ENCODE measurements around the gene FBXL13. TPM values are rescaled to one million over a fixed set of nuclear protein-coding genes. Genes with fewer than 3 reads are reported as not detected.
"Not testable (repeated sequence)": the region's sequence is repeated elsewhere in the genome, so short reads cannot be mapped to it uniquely, and the experiment has no call there.

FBXL13 gene
- total and polyA plus RNA-seq, 5 experiments from 2014 or later: 0.28 to 3.3 (median 1.3) TPM

DNA sequence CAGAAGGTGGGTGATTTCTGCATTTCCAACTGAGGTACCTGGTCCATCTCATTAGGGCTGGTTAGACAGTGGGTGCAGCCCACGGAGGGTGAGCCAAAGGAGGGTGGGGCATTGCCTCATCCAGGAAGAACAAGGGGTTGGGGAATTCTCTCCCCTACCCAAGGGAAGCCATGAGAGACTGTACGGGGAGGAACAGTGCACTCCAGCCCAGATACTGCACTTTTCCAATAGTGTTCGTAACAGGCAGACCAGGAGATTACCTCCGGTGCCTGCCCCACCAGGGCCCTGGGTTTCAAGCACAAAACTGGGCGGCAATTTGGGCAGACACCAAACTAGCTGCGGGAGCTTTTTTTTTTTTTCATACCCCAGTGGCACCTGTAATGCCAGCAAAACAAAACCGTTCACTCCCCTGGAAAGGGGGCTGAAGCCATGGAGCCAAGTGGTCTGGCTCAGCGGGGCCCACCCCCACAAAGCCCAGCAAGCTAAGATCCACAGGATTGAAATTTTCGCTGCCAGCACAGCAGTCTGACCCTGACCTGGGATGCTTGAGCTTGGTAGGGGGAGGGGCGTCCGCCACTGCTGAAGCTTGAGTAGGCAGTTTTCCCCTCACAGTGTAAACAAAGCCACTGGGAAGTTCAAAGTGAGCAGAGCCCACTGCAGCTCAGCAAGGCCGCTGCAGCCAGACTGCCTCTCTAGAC is 31.6 kb upstream of the FBXL13 start:
- peaks cover 3 to 22% (median 10%) of the 10 kb centered on the region in 4 donors for H3K4me1 Mint-ChIP-seq
- ATAC-seq: no peak
- no peak overlapping the region for H3K4me3 Mint-ChIP-seq
- no peak for DNase-seq
- peak overlapping the region in 1 of 10 donors; percentile 37 for H3K27ac Mint-ChIP-seq
- H3K27me3 Mint-ChIP-seq: no peaks in the 10 kb centered on the region
- H3K36me3 Mint-ChIP-seq: peaks cover 22 to 71% (median 36%) of the 10 kb centered on the region in 3 donors
- POLR2A ChIA-PET: no interaction called here
- peaks cover 0 to 21% (median 10%) of the 10 kb centered on the region in 9 donors for H3K9me3 Mint-ChIP-seq

GRCh38 chr7:103101543-103101942 is 26.9 kb upstream of the FBXL13 start:
- H3K9me3 Mint-ChIP-seq: no peaks in the 10 kb centered on the region
- peaks cover 0 to 3% (median 0%) of the 10 kb centered on the region in 4 donors for H3K4me1 Mint-ChIP-seq

GRCh38 chr7:103100348-103100747 is 25.8 kb upstream of the FBXL13 start:
- DNase-seq (no peak), ATAC-seq (no peak)
- H3K27ac Mint-ChIP-seq: peak overlapping the region in 4 of 10 donors; percentile 7 to 70 (median 34)
- POLR2A ChIA-PET: no interaction called here
- peaks cover 0 to 62% (median 12%) of the 10 kb centered on the region in 3 donors for H3K36me3 Mint-ChIP-seq
- H3K4me1 Mint-ChIP-seq: peaks cover 0 to 3% (median 0%) of the 10 kb centered on the region in 4 donors
- no peaks in the 10 kb centered on the region for H3K9me3 Mint-ChIP-seq
- H3K27me3 Mint-ChIP-seq: no peaks in the 10 kb centered on the region
- no peak overlapping the region for H3K4me3 Mint-ChIP-seq

More at GRCh38 chr7:103101543-103101942, 26.9 kb upstream of the FBXL13 start:
- POLR2A ChIA-PET: no interaction called here
- peaks cover 0 to 57% (median 8%) of the 10 kb centered on the region in 3 donors for H3K36me3 Mint-ChIP-seq
- ATAC-seq (no peak), DNase-seq (no peak)
- H3K4me3 Mint-ChIP-seq: no peak overlapping the region
- peak overlapping the region in 1 of 10 donors; percentile 72 for H3K27ac Mint-ChIP-seq
- no peaks in the 10 kb centered on the region for H3K27me3 Mint-ChIP-seq

- ATAC-seq (no peak), DNase-seq (no peak)
- H3K27ac Mint-ChIP-seq: peak overlapping the region in 2 of 10 donors; percentile 6 to 55
- no peak overlapping the region for H3K4me3 Mint-ChIP-seq
- H3K27me3 Mint-ChIP-seq: no peaks in the 10 kb centered on the region
- H3K9me3 Mint-ChIP-seq: no peaks in the 10 kb centered on the region
- H3K36me3 Mint-ChIP-seq: peaks cover 0 to 64% (median 16%) of the 10 kb centered on the region in 3 donors
- peaks cover 0 to 2% (median 0%) of the 10 kb centered on the region in 4 donors for H3K4me1 Mint-ChIP-seq
- POLR2A ChIA-PET: interaction anchor here (1.1 kb wide), 1 partner anchor 22 kb away, joined by 4 read pairs; the partner anchor contains the start of genes ARMC10 and FBXL13
Observed at GRCh38 chr7:103097041-103097440, 22.4 kb upstream of the FBXL13 start.

DNA sequence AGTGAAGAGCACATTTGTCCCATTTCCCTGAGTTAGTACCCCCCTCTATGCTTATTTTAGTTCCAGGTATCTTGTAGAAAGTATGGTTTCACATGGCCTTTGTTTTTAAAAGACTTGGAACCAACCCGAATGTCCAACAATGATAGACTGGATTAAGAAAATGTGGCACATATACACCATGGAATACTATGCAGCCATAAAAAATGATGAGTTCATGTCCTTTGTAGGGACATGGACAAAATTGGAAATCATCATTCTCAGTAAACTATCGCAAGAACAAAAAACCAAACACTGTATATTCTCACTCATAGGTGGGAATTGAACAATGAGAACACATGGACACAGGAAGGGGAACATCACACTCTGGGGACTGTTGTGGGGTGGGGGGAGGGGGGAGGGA is 21.0 kb upstream of the FBXL13 start:
- H3K4me3 Mint-ChIP-seq, POLR2A ChIA-PET, H3K4me1 Mint-ChIP-seq, H3K27me3 Mint-ChIP-seq, H3K9me3 Mint-ChIP-seq, ATAC-seq, H3K27ac Mint-ChIP-seq, DNase-seq: not testable (repeated sequence)
- peaks cover 0 to 62% (median 18%) of the 10 kb centered on the region in 3 donors for H3K36me3 Mint-ChIP-seq

DNA sequence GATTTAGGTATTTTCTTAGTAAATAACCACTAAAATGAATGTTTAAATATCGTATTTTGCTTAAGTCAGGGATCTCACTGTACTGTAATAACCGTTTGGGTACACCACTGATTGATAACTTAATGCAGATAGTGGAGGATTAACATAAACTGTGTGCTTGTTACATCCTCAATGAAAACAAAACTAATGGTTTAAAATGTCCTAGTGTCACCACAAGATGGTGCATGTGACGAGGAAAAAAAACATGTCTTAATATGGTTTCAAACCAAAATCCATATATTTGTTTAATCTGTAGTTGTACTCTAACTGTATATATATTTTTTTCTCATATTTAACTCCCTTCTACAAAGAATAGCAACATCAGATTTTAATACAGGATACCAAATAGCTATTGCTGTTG is 19.5 kb upstream of the FBXL13 start:
- H3K9me3 Mint-ChIP-seq: no peaks in the 10 kb centered on the region
- POLR2A ChIA-PET: no interaction called here
- ATAC-seq: no peak
- DNase-seq: no peak
- H3K4me3 Mint-ChIP-seq: no peak overlapping the region
- no peaks in the 10 kb centered on the region for H3K27me3 Mint-ChIP-seq
- peak overlapping the region in 4 of 10 donors; percentile 24 to 62 (median 29) for H3K27ac Mint-ChIP-seq
- peaks cover 0 to 2% (median 0%) of the 10 kb centered on the region in 4 donors for H3K4me1 Mint-ChIP-seq
- peaks cover 0 to 65% (median 18%) of the 10 kb centered on the region in 3 donors for H3K36me3 Mint-ChIP-seq

GRCh38 chr7:103093429-103093828 is 18.8 kb upstream of the FBXL13 start:
- H3K9me3 Mint-ChIP-seq: no peaks in the 10 kb centered on the region
- H3K27ac Mint-ChIP-seq: peak overlapping the region in 3 of 10 donors; percentile 34 to 87 (median 71)
- POLR2A ChIA-PET: no interaction called here
- ATAC-seq: no peak
- peaks cover 0 to 2% (median 0%) of the 10 kb centered on the region in 4 donors for H3K4me1 Mint-ChIP-seq
- no peak overlapping the region for H3K4me3 Mint-ChIP-seq
- no peaks in the 10 kb centered on the region for H3K27me3 Mint-ChIP-seq
- no peak for DNase-seq
- peaks cover 0 to 69% (median 21%) of the 10 kb centered on the region in 3 donors for H3K36me3 Mint-ChIP-seq

DNA sequence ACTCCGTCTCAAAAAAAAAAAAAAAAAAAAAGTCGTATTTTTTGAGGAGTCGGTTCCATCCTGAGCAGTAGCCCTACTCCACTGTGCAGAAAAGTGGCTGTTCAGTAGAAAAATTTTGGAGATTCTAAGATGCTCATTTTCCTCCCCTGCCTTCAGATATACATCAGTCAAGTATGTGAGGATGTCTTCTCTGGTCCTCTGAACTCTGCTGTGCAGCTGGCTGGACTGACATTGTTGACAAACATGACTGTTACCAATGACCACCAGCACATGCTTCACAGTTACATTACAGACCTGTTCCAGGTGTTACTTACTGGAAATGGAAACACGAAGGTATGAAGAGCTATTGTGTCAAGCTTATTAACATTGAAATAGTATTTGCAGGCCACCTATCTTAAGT is 17.7 kb upstream of the FBXL13 start:
- H3K9me3 Mint-ChIP-seq, H3K27me3 Mint-ChIP-seq, H3K4me3 Mint-ChIP-seq, DNase-seq, POLR2A ChIA-PET, H3K4me1 Mint-ChIP-seq, ATAC-seq: not testable (repeated sequence)
- H3K27ac Mint-ChIP-seq: peak overlapping the region in 3 of 10 donors; percentile 17 to 82 (median 34)
- H3K36me3 Mint-ChIP-seq: peaks cover 0 to 73% (median 19%) of the 10 kb centered on the region in 3 donors

DNA sequence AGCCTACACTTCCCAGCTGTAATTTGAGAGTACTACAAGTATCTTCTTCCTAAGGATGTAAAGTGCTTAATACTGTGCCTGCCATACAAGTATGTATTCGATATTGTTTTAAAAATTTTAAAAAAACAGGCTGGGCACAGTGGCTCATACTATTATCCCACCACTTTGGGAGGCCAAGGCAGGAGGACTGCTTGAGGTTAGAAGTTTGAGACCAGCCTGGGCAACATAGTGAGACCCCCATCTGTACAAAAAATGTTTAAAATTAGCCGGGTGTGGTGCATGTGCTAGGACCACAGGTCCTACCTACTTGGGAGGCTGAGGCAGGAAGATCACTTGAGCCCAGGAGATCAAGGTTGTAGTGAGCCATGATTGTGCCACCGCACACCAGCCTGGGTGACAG is 8.6 kb upstream of the FBXL13 start:
- no peak for DNase-seq
- H3K4me1 Mint-ChIP-seq: peaks cover 10 to 29% (median 24%) of the 10 kb centered on the region in 4 donors
- no peaks in the 10 kb centered on the region for H3K27me3 Mint-ChIP-seq
- POLR2A ChIA-PET: interaction anchor here (0.6 kb wide), 1 partner anchor 9 kb away, joined by 3 read pairs; the partner anchor contains the start of genes ARMC10 and FBXL13
- H3K4me3 Mint-ChIP-seq: no peak overlapping the region
- H3K36me3 Mint-ChIP-seq: peaks cover 0 to 62% (median 11%) of the 10 kb centered on the region in 3 donors
- ATAC-seq: no peak
- H3K9me3 Mint-ChIP-seq: no peaks in the 10 kb centered on the region
- peak overlapping the region in 1 of 10 donors; percentile 24 for H3K27ac Mint-ChIP-seq

GRCh38 chr7:103082497-103082896 is 7.9 kb upstream of the FBXL13 start:
- H3K36me3 Mint-ChIP-seq: peaks cover 0 to 55% (median 14%) of the 10 kb centered on the region in 3 donors
- POLR2A ChIA-PET: no interaction called here
- H3K4me3 Mint-ChIP-seq: no peak overlapping the region
- ATAC-seq (no peak), DNase-seq (no peak)
- no peaks in the 10 kb centered on the region for H3K9me3 Mint-ChIP-seq
- peaks cover 13 to 35% (median 31%) of the 10 kb centered on the region in 4 donors for H3K4me1 Mint-ChIP-seq
- peak overlapping the region in 1 of 10 donors; percentile 67 for H3K27ac Mint-ChIP-seq
- no peaks in the 10 kb centered on the region for H3K27me3 Mint-ChIP-seq

- Mint-ChIP-seq H3K27me3 (no peaks in the 10 kb centered on the region), H3K4me1 (peaks cover 13 to 47% (median 41%) of the 10 kb centered on the region in 4 donors), H3K36me3 (peaks cover 0 to 44% (median 13%) of the 10 kb centered on the region in 3 donors), H3K4me3 (no peak overlapping the region), H3K27ac (no peak overlapping the region), H3K9me3 (no peaks in the 10 kb centered on the region)
- DNase-seq (no peak), ATAC-seq (no peak)
- POLR2A ChIA-PET: no interaction called here
Observed at GRCh38 chr7:103080923-103081322, 6.3 kb upstream of the FBXL13 start.

GRCh38 chr7:103079836-103080235 is 5.2 kb upstream of the FBXL13 start:
- Mint-ChIP-seq H3K27ac (peak overlapping the region in 1 of 10 donors; percentile 18), H3K36me3 (peaks cover 0 to 37% (median 10%) of the 10 kb centered on the region in 3 donors)

DNA sequence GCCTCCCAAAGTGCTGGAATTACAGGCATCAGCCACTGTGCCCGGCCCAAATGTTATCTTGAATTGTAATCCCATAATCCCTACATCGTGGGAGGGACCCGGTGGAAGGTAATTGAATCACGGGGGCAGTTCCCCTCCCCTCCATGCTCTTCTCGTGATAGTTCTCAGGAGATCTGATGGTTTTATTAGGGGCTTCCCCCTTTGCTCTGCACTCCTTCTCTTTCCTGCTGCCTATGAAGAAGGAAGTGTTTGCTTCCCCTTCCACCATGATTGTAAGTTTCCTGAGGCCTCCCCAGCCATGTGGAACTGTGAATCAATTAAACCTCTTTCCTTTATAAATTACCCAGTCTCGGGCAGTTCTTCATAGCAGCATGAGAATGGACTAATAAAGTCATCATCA is 3.6 kb upstream of the FBXL13 start:
- H3K27me3 Mint-ChIP-seq, POLR2A ChIA-PET, ATAC-seq, H3K9me3 Mint-ChIP-seq, DNase-seq: not testable (repeated sequence)
- Mint-ChIP-seq H3K4me1 (peaks cover 28 to 64% (median 60%) of the 10 kb centered on the region in 4 donors), H3K4me3 (peak overlapping the region in 5 of 10 donors; percentile 1 to 69 (median 22)), H3K36me3 (peaks cover 0 to 26% (median 6%) of the 10 kb centered on the region in 3 donors), H3K27ac (peak overlapping the region in 6 of 10 donors; percentile 8 to 87 (median 66))

More at GRCh38 chr7:103079836-103080235, 5.2 kb upstream of the FBXL13 start:
- Mint-ChIP-seq H3K27me3 (no peaks in the 10 kb centered on the region), H3K9me3 (no peaks in the 10 kb centered on the region), H3K4me3 (no peak overlapping the region), H3K4me1 (peaks cover 18 to 53% (median 48%) of the 10 kb centered on the region in 4 donors)
- ATAC-seq (no peak), DNase-seq (no peak)
- POLR2A ChIA-PET: no interaction called here

All from naive thymus-derived CD8-positive, alpha-beta T cell (primary cell).